Measurements from ENCODE around the gene ADAMTS9.

The ADAMTS9 gene

GRCh38 chr3:64667887-64668581, 19.8 kb downstream of the ADAMTS9 start:
- H3K4me3 ChIP-seq (ENCODE audit: low read depth, low read length) = no peak overlapping the region
- TF ChIP-seq CTCF (IDR thresholded peaks at IDR 0.05; ENCODE audit: insufficient read depth, low read depth, low read length, missing control alignments) = no peak
- no peak for DNase-seq (ENCODE audit: low read depth)

GRCh38 chr3:64667138-64667537, 20.7 kb downstream of the ADAMTS9 start:
- no peak for TF ChIP-seq CTCF (IDR thresholded peaks at IDR 0.05; ENCODE audit: insufficient read depth, low read depth, low read length, missing control alignments)
- no peak overlapping the region for H3K4me3 ChIP-seq (ENCODE audit: low read depth, low read length)
- no peak for DNase-seq (ENCODE audit: low read depth)

- DNase-seq (ENCODE audit: low read depth) = no peak
- H3K4me3 ChIP-seq (ENCODE audit: low read depth, low read length) = no peak overlapping the region
- TF ChIP-seq CTCF (IDR thresholded peaks at IDR 0.05; ENCODE audit: insufficient read depth, low read depth, low read length, missing control alignments) = no peak
Measured at GRCh38 chr3:64666171-64666588, 21.6 kb downstream of the ADAMTS9 start.

- no peak overlapping the region for H3K4me3 ChIP-seq (ENCODE audit: low read depth, low read length)
- DNase-seq (ENCODE audit: low read depth) = no peak
- TF ChIP-seq CTCF (IDR thresholded peaks at IDR 0.05; ENCODE audit: insufficient read depth, low read depth, low read length, missing control alignments) = no peak
Measured at GRCh38 chr3:64664397-64664796, 23.4 kb downstream of the ADAMTS9 start.

GRCh38 chr3:64659617-64659978, 28.2 kb downstream of the ADAMTS9 start:
- no peak for TF ChIP-seq CTCF (IDR thresholded peaks at IDR 0.05; ENCODE audit: insufficient read depth, low read depth, low read length, missing control alignments)
- no peak for DNase-seq (ENCODE audit: low read depth)
- no peak overlapping the region for H3K4me3 ChIP-seq (ENCODE audit: low read depth, low read length)

- DNase-seq (ENCODE audit: low read depth) = no peak
- no peak overlapping the region for H3K4me3 ChIP-seq (ENCODE audit: low read depth, low read length)
- no peak for TF ChIP-seq CTCF (IDR thresholded peaks at IDR 0.05; ENCODE audit: insufficient read depth, low read depth, low read length, missing control alignments)
Measured at GRCh38 chr3:64658001-64658400, 29.8 kb downstream of the ADAMTS9 start.

GRCh38 chr3:64656544-64656943, 31.3 kb downstream of the ADAMTS9 start:
- no peak for DNase-seq (ENCODE audit: low read depth)
- no peak overlapping the region for H3K4me3 ChIP-seq (ENCODE audit: low read depth, low read length)
- no peak for TF ChIP-seq CTCF (IDR thresholded peaks at IDR 0.05; ENCODE audit: insufficient read depth, low read depth, low read length, missing control alignments)
